GM23338 (cell line): ENCODE data around the gene CSNK1E. TPM values are rescaled to one million over a fixed set of nuclear protein-coding genes. Genes with fewer than 3 reads are reported as not detected.

ENCODE experiments used
- ATAC-seq: fragments of 200-7000 bp; cut with Tn5 transposase; 3 replicates; pipeline ENCODE4 v1.9.1; 2020
- DNase-seq: peaks from one replicate; pipeline ENCODE4 v3.0.0-alpha.2; 2015; ENCODE audit warnings: low spot score
- H2AFZ ChIP-seq: fragments of 200-600 bp; sonication (generic); 2 replicates; pipeline ENCODE4 v1.8.0; 2016; ENCODE audit warnings: antibody characterized with exemption, mild to moderate bottlenecking, moderate library complexity
- H3F3A ChIP-seq: fragments of 200-600 bp; sonication (generic); replicated peaks from 2 replicates; pipeline ENCODE4 v1.8.0; 2017; ENCODE audit warnings: antibody characterized with exemption, mixed run types, low read depth
- H3K27ac ChIP-seq: fragments of 200-600 bp; sonication (generic); 2 replicates; pipeline ENCODE4 v1.6.1; 2016; ENCODE audit warnings: low read depth
- H3K27me3 ChIP-seq: fragments of 200-600 bp; sonication (generic); 2 replicates; pipeline ENCODE4 v1.8.0; 2016; ENCODE audit warnings: mild to moderate bottlenecking, mixed run types, moderate library complexity; ENCODE audit not compliant: insufficient read depth
- H3K36me3 ChIP-seq: fragments of 200-600 bp; sonication (generic); 2 replicates; pipeline ENCODE4 v1.8.0; 2016; ENCODE audit warnings: mild to moderate bottlenecking; ENCODE audit not compliant: insufficient read depth
- H3K4me1 ChIP-seq: fragments of 200-600 bp; sonication (generic); 2 replicates; pipeline ENCODE4 v1.8.0; 2016; ENCODE audit warnings: mild to moderate bottlenecking, moderate library complexity; ENCODE audit not compliant: insufficient read depth
- H3K4me2 ChIP-seq: fragments of 200-600 bp; sonication (generic); 2 replicates; pipeline ENCODE4 v1.7.1; 2017; ENCODE audit warnings: mixed run types
- H3K4me3 ChIP-seq: fragments of 200-600 bp; sonication (generic); 2 replicates; pipeline ENCODE4 v1.6.1; 2016; ENCODE audit warnings: mixed run types
- H3K79me2 ChIP-seq: fragments of 200-600 bp; sonication (generic); replicated peaks from 2 replicates; pipeline ENCODE4 v1.8.0; 2017; ENCODE audit warnings: mild to moderate bottlenecking; ENCODE audit not compliant: insufficient read depth
- H3K9me2 ChIP-seq: fragments of 200-600 bp; sonication (generic); 2 replicates; pipeline ENCODE4 v1.8.0; 2017; ENCODE audit not compliant: insufficient read depth
- H4K20me1 ChIP-seq: fragments of 200-600 bp; sonication (generic); replicated peaks from 2 replicates; pipeline ENCODE4 v1.8.0; 2017; ENCODE audit warnings: mild to moderate bottlenecking; ENCODE audit not compliant: insufficient read depth
- H3K27ac Mint-ChIP-seq: 2 replicates; pipeline ENCODE4 v1.8.0; 2020; ENCODE audit warnings: inconsistent platforms, mild to moderate bottlenecking, moderate library complexity, mixed read lengths
- H3K27me3 Mint-ChIP-seq: 3 replicates; pipeline ENCODE4 v1.8.0; 2022; ENCODE audit warnings: low read depth, mild to moderate bottlenecking, moderate library complexity, mixed read lengths, inconsistent platforms; ENCODE audit not compliant: insufficient read depth, poor library complexity
- H3K36me3 Mint-ChIP-seq: 3 replicates; pipeline ENCODE4 v1.8.0; 2021; ENCODE audit warnings: low read depth, mild to moderate bottlenecking, inconsistent platforms, moderate library complexity, mixed read lengths
- H3K4me1 Mint-ChIP-seq: 3 replicates; pipeline ENCODE4 v1.8.0; 2020; ENCODE audit warnings: mild to moderate bottlenecking, inconsistent platforms, mixed read lengths
- H3K4me3 Mint-ChIP-seq: 3 replicates; pipeline ENCODE4 v1.8.0; 2021; ENCODE audit warnings: moderate library complexity, mild to moderate bottlenecking, inconsistent platforms, mixed read lengths
- H3K9me3 Mint-ChIP-seq: 3 replicates; pipeline ENCODE4 v1.8.0; 2020; ENCODE audit warnings: moderate library complexity, mild to moderate bottlenecking, inconsistent platforms, mixed read lengths
- JUNB ChIP-seq: IDR thresholded peaks from one replicate; pipeline ENCODE4 v1.6.1; 2016; ENCODE audit warnings: antibody characterized with exemption; ENCODE audit not compliant: unreplicated experiment
- NANOG ChIP-seq: IDR thresholded peaks from 2 replicates; pipeline ENCODE4 v1.6.1; 2016; ENCODE audit warnings: antibody characterized with exemption, borderline replicate concordance
- POLR2AphosphoS5 ChIP-seq: IDR thresholded peaks from 2 replicates; pipeline ENCODE4 v1.6.1; 2016; ENCODE audit warnings: antibody characterized with exemption, low read depth
- STAT1 ChIP-seq: IDR thresholded peaks from one replicate; pipeline ENCODE4 v1.6.1; 2016; ENCODE audit warnings: antibody characterized with exemption; ENCODE audit not compliant: unreplicated experiment
- ZNF114 ChIP-seq: fragments of 250-450 bp; sonication (Bioruptor Pico); IDR thresholded peaks from 2 replicates; pipeline ENCODE4 v1.5.0; 2020; ENCODE audit warnings: mild to moderate bottlenecking, moderate library complexity
- ZNF331 ChIP-seq: fragments of 250-450 bp; sonication (Bioruptor Pico); IDR thresholded peaks from 2 replicates; pipeline ENCODE4 v1.5.0; 2020; ENCODE audit warnings: low read depth, mild to moderate bottlenecking, moderate library complexity
- polyA plus RNA-seq: library from polyadenylated mRNA; unstranded; fragments of >200 nt; fragmentation: Nextera tagmentation; extraction: Ambion mirVana; gene quantifications from 2 replicates; pipeline ENCODE4 v1.2.1, GENCODE V29; 2016
- total RNA-seq: library from RNA; depleted of rRNA; stranded (reverse); fragments of >200 nt; shearing (Covaris generic); gene quantifications from 2 replicates; pipeline ENCODE4 v1.2.3, GENCODE V29; 2014
- TF ChIP-seq, protein P1 (sequence below), 2 experiments: fragments of 200-600 bp in 1 of 2; sonication (generic) in 1 of 2; conservative IDR thresholded peaks; 2 replicates each; pipeline versions ENCODE4 v1.5.1 to v1.6.1; 2016 to 2017; ENCODE audit warnings: antibody characterized with exemption in 2 of 2, low read depth in 2 of 2, mild to moderate bottlenecking in 2 of 2, moderate library complexity in 1 of 2

The CSNK1E gene
- total and polyA plus RNA-seq, 2 experiments from 2014 or later, result 180 to 259 TPM

- H4K20me1 ChIP-seq, result peaks cover 62% of the 10 kb centered on the region
- H3K4me1 Mint-ChIP-seq, result peaks cover 77% of the 10 kb centered on the region
- peaks cover 26% of the 10 kb centered on the region for H3K36me3 ChIP-seq
- no peaks in the 10 kb centered on the region for H3K27me3 ChIP-seq
- no peak for TF ChIP-seq ZNF331 (CRISPR knock-in tag)
- H3K4me1 ChIP-seq, result peaks cover 77% of the 10 kb centered on the region
- H3K9me2 ChIP-seq, result no peaks in the 10 kb centered on the region
- H3K36me3 Mint-ChIP-seq, result peaks cover 41% of the 10 kb centered on the region
- H3K79me2 ChIP-seq, result peaks cover 87% of the 10 kb centered on the region
- peaks cover 37% of the 10 kb centered on the region for H3F3A ChIP-seq
- H3K27ac Mint-ChIP-seq, result peak overlapping the region; percentile 98
- peak overlapping the region; percentile 95 for H3K4me3 Mint-ChIP-seq
- peak overlapping the region; percentile 96 for H3K4me3 ChIP-seq
- peak overlapping the region; percentile 100 for H3K4me2 ChIP-seq
- peak overlapping the region; percentile 85 for H3K27ac ChIP-seq
- ATAC-seq (peak; percentile 0; the same call in 1 of the 3 replicates), DNase-seq (no peak)
- peaks cover 5% of the 10 kb centered on the region; the same call in 2 of the 3 replicates for H3K9me3 Mint-ChIP-seq
- peaks cover 29% of the 10 kb centered on the region for H3K27me3 Mint-ChIP-seq
- H2AFZ ChIP-seq, result no peak overlapping the region
Measured at GRCh38 chr22:38314933-38315822, 2.1 kb downstream of the CSNK1E start.

GRCh38 chr22:38314051-38314932, 2.9 kb downstream of the CSNK1E start:
- peaks cover 91% of the 10 kb centered on the region for H3K79me2 ChIP-seq
- peaks cover 71% of the 10 kb centered on the region for H4K20me1 ChIP-seq
- Mint-ChIP-seq H3K36me3 (peaks cover 41% of the 10 kb centered on the region), H3K27ac (peak overlapping the region; percentile 83), H3K4me3 (peak overlapping the region; percentile 95), H3K9me3 (peaks cover 5% of the 10 kb centered on the region; the same call in 2 of the 3 replicates), H3K4me1 (peaks cover 74% of the 10 kb centered on the region), H3K27me3 (peaks cover 27% of the 10 kb centered on the region)
- no peaks in the 10 kb centered on the region for H3K27me3 ChIP-seq
- TF ChIP-seq ZNF331 (CRISPR knock-in tag), result no peak
- no peak for TF ChIP-seq NANOG
- no peak for TF ChIP-seq JUNB
- TF ChIP-seq POLR2AphosphoS5, result no peak
- peaks cover 29% of the 10 kb centered on the region for H3K36me3 ChIP-seq
- H3K4me2 ChIP-seq, result peak overlapping the region; percentile 100
- DNase-seq (peak; percentile 35), ATAC-seq (peak; percentile 1; the same call in 1 of the 3 replicates)
- H2AFZ ChIP-seq, result no peak overlapping the region
- H3F3A ChIP-seq, result peaks cover 41% of the 10 kb centered on the region
- H3K27ac ChIP-seq, result peak overlapping the region; percentile 85
- H3K4me3 ChIP-seq, result peak overlapping the region; percentile 96
- peaks cover 76% of the 10 kb centered on the region for H3K4me1 ChIP-seq
- no peaks in the 10 kb centered on the region for H3K9me2 ChIP-seq

DNA sequence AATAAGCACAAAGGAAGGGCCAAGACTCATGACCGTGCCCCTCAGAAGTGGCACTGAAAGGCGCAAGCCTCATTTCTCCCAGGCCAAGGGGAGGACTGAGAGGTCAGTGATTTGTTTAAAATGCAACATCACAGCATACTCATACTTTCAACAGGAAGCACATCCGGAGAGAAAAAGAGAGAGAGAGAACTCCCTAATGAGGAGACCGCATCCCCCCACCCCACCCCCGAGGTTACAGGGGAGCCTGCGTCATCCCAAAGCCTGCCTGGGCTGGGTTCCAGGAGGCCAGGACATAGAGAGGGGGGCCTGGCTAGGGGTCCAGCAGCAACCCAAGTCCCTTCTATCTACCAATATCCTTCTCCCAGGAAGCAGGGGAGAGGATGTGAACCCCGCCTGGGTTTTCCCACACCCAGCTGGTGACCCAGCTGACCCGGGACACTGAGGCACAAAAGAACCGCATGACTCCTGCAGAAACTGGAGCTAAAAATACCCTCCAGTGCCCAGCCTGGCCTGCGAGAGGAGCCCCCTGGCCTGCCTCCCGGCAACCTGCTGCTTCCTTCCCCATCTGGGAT, 3.8 kb downstream of the CSNK1E start:
- Histone ChIP-seq H3K79me2 (peaks cover 97% of the 10 kb centered on the region), H3K36me3 (peaks cover 31% of the 10 kb centered on the region), H3K4me2 (peak overlapping the region; percentile 100), H3K4me1 (peaks cover 69% of the 10 kb centered on the region), H4K20me1 (peaks cover 79% of the 10 kb centered on the region), H2AFZ (no peak overlapping the region), H3K27me3 (no peaks in the 10 kb centered on the region), H3K4me3 (peak overlapping the region; percentile 96), H3F3A (peaks cover 39% of the 10 kb centered on the region), H3K27ac (peak overlapping the region; percentile 85), H3K9me2 (no peaks in the 10 kb centered on the region)
- peaks cover 49% of the 10 kb centered on the region for H3K36me3 Mint-ChIP-seq
- TF ChIP-seq STAT1 (no peak), ZNF114 (CRISPR knock-in tag) (no peak), POLR2AphosphoS5 (no peak), NANOG (no peak)
- TF ChIP-seq, protein P1, sequence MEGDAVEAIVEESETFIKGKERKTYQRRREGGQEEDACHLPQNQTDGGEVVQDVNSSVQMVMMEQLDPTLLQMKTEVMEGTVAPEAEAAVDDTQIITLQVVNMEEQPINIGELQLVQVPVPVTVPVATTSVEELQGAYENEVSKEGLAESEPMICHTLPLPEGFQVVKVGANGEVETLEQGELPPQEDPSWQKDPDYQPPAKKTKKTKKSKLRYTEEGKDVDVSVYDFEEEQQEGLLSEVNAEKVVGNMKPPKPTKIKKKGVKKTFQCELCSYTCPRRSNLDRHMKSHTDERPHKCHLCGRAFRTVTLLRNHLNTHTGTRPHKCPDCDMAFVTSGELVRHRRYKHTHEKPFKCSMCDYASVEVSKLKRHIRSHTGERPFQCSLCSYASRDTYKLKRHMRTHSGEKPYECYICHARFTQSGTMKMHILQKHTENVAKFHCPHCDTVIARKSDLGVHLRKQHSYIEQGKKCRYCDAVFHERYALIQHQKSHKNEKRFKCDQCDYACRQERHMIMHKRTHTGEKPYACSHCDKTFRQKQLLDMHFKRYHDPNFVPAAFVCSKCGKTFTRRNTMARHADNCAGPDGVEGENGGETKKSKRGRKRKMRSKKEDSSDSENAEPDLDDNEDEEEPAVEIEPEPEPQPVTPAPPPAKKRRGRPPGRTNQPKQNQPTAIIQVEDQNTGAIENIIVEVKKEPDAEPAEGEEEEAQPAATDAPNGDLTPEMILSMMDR (conservative IDR thresholded peaks at IDR 0.05; ENCODE audit: low read depth in 2 of 2), result no peak
- ATAC-seq (no peak), DNase-seq (no peak)
- peak overlapping the region; percentile 95 for H3K4me3 Mint-ChIP-seq
- H3K27ac Mint-ChIP-seq, result peak overlapping the region; percentile 78
- peaks cover 74% of the 10 kb centered on the region for H3K4me1 Mint-ChIP-seq
- peaks cover 22% of the 10 kb centered on the region for H3K27me3 Mint-ChIP-seq
- H3K9me3 Mint-ChIP-seq, result peaks cover 5% of the 10 kb centered on the region; the same call in 2 of the 3 replicates
